Cerebellar nuclear complex (tissue), 1 donor: ENCODE results near the gene MSI1.
A peak's percentile ranks its signal among the peaks of the same experiment; 100 is the strongest.

Experiments
- DNase-seq, 2 experiments: peaks; one replicate each; lab custom pipeline; 2025; lab: John Stamatoyannopoulos, UW

The MSI1 gene

GRCh38 chr12:120321382-120322202, 47.4 kb downstream of the MSI1 start:
- DNase-seq, result no peak

GRCh38 chr12:120317224-120318105, 51.5 kb downstream of the MSI1 start:
- peak; percentile 83 to 98 for DNase-seq

DNA sequence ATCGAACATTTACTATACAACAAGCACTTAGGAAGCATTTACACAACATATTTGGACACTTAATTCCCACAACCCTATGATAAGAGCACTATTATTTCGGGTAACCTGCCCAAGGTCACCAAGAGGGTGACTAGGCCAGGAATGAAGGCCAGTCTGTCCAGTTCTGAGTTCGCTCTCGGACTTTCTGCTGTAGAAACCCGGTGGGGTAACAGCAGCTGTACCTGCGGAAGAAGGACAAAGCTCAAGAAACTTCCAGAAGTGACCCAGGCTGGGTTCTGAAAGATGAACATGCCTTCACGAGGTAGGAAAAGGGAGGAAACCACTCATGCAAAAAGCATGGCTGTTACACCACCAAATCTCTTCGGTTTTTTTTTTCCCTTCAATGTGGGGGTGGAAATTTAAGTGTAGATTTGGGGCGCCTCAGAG, 52.2 kb downstream of the MSI1 start:
- no peak for DNase-seq

- DNase-seq, result no peak
Observed at GRCh38 chr12:120314220-120314619, 54.7 kb downstream of the MSI1 start.

DNA sequence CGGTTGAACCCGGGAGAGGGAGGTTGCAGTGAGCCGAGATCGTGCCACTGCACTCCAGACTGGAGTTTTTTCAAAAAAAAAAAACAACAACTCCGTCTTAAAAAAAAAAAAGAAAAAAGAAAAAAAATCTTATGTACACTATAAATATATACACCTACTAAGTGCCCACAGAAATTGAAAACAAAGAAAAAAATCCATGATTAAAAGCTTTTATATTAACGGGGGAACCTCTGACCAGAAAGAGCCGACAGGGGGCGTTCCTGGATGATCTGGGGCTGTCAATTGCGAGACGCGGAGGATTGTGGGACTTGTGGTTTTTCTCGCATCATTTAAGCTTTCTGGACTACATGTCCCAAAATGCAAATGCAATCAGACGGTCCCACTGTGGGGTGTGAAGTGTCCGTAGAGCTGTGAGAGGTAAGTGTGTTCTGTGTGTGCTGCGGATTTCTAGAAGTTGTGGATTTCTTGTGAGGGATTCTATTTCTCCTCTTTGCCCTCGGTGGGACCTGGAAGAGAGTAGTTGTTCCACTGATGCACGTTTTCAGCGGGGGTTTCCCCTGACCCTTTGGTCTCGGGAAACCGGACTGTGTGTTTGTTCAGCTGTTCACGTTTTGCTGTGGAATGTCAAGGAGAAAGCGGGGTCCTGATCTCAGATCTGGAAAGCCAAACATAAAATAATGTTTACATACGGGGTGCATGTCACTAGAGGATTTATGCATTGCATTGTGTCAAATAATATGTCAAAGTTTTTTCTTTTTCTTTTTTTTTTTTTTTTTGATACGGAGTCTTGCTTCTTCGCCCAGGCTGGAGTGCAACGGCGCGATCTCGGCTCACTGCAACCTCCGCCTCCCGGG, 66.8 kb downstream of the MSI1 start, which contains the start of gene SIRT4:
SIRT4 (plus strand) TSS at position 360 of the 854 bp plus-strand sequence. CDS start 1,241 bp downstream, outside the sequence.
- DNase-seq, result peak; percentile 54 to 87

GRCh38 chr12:120292661-120293531, 76.1 kb downstream of the MSI1 start, which contains the start of gene RNU4-1:
RNU4-1 (minus strand) TSS chr12:120293237.
- DNase-seq, result peak; percentile 29 to 57

- DNase-seq, result no peak
Observed at GRCh38 chr12:120292411-120292660, 76.6 kb downstream of the MSI1 start.
